ENCODE results near the gene NUBPL.
"Not testable (repeated sequence)": the region's sequence is repeated elsewhere in the genome, so short reads cannot be mapped to it uniquely, and the experiment has no call there.

NUBPL gene

GRCh38 chr14:31712244-31713127 lies 151.3 kb downstream of the NUBPL start:
- no peak for DNase-seq
- intact Hi-C loops (cut with DNase I) = no loop called here

GRCh38 chr14:31716208-31716607 lies 155.0 kb downstream of the NUBPL start:
- DNase-seq = no peak
- intact Hi-C loops (cut with DNase I) = no loop called here

GRCh38 chr14:31717294-31718085 lies 156.3 kb downstream of the NUBPL start:
- DNase-seq = peak in 1 of 42 donors; percentile 1
- intact Hi-C loops (cut with DNase I) = no loop called here

- intact Hi-C loops (cut with DNase I) = no loop called here
- no peak for DNase-seq
These were observed 157.4 kb downstream of the NUBPL start for GRCh38 chr14:31718585-31718984.

DNA sequence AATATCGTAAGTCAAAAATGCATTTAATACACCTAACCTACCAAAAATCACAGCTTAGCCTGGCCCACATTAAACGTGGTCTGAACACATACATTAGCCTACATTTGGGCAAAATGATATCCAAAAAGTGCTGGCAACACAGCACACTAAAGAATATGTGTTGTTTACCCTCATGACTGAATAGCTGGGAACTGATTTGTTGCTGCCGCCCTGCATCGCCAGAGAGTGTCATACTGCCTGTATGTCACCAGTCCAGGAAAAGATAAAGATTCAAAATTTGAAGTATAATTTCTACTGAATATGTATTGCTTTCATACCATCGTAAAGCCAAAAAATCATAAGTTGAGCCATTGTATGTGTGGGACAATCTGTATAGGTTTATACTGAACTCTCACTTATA lies 157.8 kb downstream of the NUBPL start:
- intact Hi-C loops (cut with DNase I) = no loop called here
- DNase-seq = no peak

- DNase-seq = no peak
- intact Hi-C loops (cut with DNase I) = no loop called here
These were observed 165.1 kb downstream of the NUBPL start for GRCh38 chr14:31726337-31726736.

DNA sequence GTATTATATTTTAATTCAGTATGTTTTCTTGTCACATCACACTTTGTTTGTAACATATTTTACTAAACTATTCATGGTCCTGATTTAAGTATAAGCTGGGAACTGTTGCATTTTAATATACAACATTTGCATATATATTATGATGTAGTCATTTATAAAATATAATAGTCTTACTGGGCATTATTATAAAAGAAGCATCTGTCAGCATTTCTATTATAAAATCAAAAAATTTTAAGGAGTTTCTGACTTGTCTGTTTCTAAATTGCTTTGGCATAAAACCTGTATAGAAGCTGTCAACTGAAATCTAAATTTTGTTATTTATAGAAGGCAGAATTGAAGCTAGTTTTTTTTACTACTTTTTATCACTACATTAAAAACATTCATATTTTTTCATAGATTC lies 166.6 kb downstream of the NUBPL start:
- DNase-seq = no peak
- intact Hi-C loops (cut with DNase I) = no loop called here

GRCh38 chr14:31740688-31741087 lies 179.5 kb downstream of the NUBPL start:
- intact Hi-C loops (cut with DNase I) = no loop called here

GRCh38 chr14:31745741-31746140 lies 184.5 kb downstream of the NUBPL start:
- DNase-seq = no peak
- intact Hi-C loops (cut with DNase I) = no loop called here

More at GRCh38 chr14:31740688-31741087, 179.5 kb downstream of the NUBPL start:
- no peak for DNase-seq

GRCh38 chr14:31746326-31746725 lies 185.1 kb downstream of the NUBPL start:
- DNase-seq = no peak
- intact Hi-C loops (cut with DNase I) = no loop called here

GRCh38 chr14:31749275-31749674 lies 188.1 kb downstream of the NUBPL start:
- DNase-seq = no peak
- intact Hi-C loops (cut with DNase I) = no loop called here

GRCh38 chr14:31751047-31751446 lies 189.8 kb downstream of the NUBPL start:
- DNase-seq; intact Hi-C loops (cut with DNase I): not testable (repeated sequence)

GRCh38 chr14:31752867-31753661 lies 191.9 kb downstream of the NUBPL start:
- no peak for DNase-seq
- intact Hi-C loops (cut with DNase I) = no loop called here

DNA sequence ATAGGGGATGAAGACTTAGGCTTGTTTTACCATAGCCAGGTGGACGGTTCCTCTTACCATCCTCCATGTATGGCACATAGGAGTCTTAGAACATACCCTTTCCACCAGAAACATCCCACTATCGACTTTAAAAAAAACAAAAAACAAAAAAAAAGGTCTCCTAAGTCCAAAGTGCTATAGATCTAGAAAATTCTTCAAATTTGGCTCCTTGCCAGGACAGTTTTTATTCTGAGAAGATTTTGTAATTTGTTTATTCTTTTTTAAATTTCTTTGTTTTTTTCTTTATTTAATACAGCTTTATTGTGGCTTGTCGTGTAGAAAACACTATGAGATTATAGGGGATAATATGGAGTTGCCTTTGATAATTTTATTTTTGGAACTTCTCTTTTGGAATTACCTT lies 197.7 kb downstream of the NUBPL start:
- intact Hi-C loops (cut with DNase I) = no loop called here
- no peak for DNase-seq

DNA sequence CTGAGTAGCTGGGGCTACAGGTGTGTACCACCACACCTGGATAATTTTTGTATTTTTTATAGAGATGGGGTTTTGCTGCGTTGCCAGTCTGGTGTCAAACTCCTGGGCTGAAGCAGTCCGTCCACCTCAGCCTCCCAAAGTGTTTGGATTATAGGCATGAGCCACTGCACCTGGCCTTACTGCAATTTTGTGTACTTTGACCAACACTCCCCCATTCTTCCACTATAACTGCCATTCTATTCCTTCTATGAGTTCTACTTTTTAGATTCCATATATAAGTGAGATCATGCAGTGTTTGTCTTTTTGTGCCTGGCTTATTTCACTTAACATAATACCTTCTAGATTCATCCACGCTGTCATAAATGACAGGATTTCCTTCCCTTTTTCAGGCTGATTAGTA lies 199.1 kb downstream of the NUBPL start:
- intact Hi-C loops (cut with DNase I) = no loop called here
- DNase-seq = no peak

- intact Hi-C loops (cut with DNase I) = no loop called here
- DNase-seq = no peak
These were observed 200.1 kb downstream of the NUBPL start for GRCh38 chr14:31761325-31761724.

DNA sequence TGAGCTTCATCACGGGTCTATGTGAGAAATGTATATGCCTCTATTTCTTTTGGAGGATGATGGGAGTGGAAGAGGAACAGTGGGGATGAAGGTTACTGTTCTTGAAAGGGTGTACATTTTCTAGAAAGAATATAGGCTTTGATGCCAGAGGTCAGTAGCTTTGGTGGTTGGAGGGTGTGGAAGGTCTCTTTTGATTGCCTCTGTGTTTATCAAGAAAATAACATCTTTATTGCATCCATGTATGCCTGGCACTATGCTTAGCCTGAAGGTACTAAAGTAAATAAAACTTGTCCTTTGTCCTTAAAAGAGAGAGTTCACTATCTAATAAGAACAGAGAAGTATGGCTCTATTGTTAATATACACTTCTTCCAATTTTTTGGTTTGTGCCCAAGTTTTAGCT lies 201.8 kb downstream of the NUBPL start:
- intact Hi-C loops (cut with DNase I) = no loop called here
- no peak for DNase-seq

DNA sequence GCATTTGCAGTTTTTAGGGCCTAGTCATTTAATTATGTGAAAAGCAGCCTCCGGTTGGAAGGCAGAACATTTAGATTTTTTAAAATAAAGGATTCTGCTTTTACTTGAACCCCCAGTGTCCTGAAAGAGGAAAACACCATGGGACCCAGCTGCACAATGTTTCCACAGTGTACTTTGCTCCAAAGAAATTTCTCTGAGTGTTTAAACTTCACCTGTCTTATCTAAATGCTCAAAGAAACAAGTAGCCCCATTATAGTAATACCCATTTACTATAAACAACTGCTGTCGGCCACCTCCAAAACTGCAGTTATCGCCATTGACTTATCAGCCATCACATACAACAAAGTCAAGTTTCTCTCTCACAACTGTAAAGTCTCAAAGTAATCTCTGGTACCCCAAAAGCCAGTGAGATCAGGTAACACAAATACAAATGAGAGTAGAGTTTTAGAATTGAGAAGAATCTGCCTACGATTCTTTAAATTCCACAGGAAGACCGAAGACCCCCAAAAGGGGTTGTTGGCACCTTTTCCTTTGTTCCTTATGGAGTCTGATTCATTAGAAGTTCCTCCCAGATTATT lies 205.2 kb downstream of the NUBPL start:
- intact Hi-C loops (cut with DNase I) = no loop called here
- no peak for DNase-seq

DNA sequence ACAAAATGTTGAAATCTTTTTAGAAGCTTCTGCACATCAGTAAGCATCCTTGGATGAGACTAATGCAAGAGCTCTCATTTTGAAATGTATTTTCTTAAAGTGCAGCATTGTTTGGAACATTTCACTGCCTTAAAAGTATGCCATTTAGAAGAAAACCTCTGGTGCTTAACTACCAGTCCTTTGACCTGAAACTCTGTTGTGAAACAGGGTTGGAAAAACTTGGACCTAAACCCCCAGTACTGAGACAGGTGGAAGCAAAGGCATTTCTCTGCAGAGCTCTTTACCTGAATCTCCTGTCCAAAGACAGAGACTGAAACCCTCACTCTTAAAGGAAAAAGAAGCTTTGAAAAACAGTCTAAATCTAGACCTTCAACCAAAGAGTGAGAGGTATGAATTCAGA lies 207.2 kb downstream of the NUBPL start:
- no peak for DNase-seq
- intact Hi-C loops (cut with DNase I) = no loop called here
